Lung (tissue), 12 donors: Measurements from ENCODE around the gene LIMK2. TPM values are rescaled to one million over a fixed set of nuclear protein-coding genes. Genes with fewer than 3 reads are reported as not detected.
"Not testable (repeated sequence)": the region's sequence is repeated elsewhere in the genome, so short reads cannot be mapped to it uniquely, and the experiment has no call there.

Experiments used
- ATAC-seq: fragments of 200-7000 bp; cut with Tn5 transposase; one replicate; pipeline ENCODE4 v1.9.1; 2020; ENCODE audit warnings: moderate number of reproducible peaks; ENCODE audit not compliant: insufficient read depth, low FRiP score
- DNase-seq, 3 donors: peaks; one replicate each; pipeline ENCODE4 v3.0.0-alpha.2; 2013 to 2017
- H3K27ac ChIP-seq, 2 donors: one replicate each; pipeline ENCODE4 v1.5.1; 2013; ENCODE audit warnings: mild to moderate bottlenecking in 2 of 2, moderate library complexity in 2 of 2, control low read depth in 1 of 2, inconsistent platforms in 1 of 2, low read depth in 1 of 2, low read length in 1 of 2
- H3K27me3 ChIP-seq, 3 donors: one replicate each; pipeline ENCODE4 v1.5.1; 2013; ENCODE audit warnings: low read length in 2 of 3; ENCODE audit not compliant: control insufficient read depth in 3 of 3, insufficient read depth in 3 of 3
- H3K36me3 ChIP-seq, 4 donors: one replicate each; pipeline ENCODE4 v1.5.1; 2013; ENCODE audit warnings: low read length in 4 of 4, mild to moderate bottlenecking in 1 of 4, moderate library complexity in 1 of 4; ENCODE audit not compliant: control insufficient read depth in 4 of 4, insufficient read depth in 4 of 4
- H3K4me1 ChIP-seq, 5 donors: one replicate each; pipeline ENCODE4 v1.5.1; 2013; ENCODE audit warnings: low read length in 5 of 5, mild to moderate bottlenecking in 2 of 5, moderate library complexity in 1 of 5; ENCODE audit not compliant: control insufficient read depth in 5 of 5, insufficient read depth in 5 of 5
- H3K4me3 ChIP-seq: one replicate; pipeline ENCODE4 v1.5.1; 2013; ENCODE audit warnings: mild to moderate bottlenecking, control low read depth, moderate library complexity
- H3K9ac ChIP-seq, 2 donors: one replicate each; pipeline ENCODE4 v1.5.1; 2013; ENCODE audit warnings: low read length in 2 of 2, control low read depth in 1 of 2; ENCODE audit not compliant: insufficient read depth in 1 of 2
- H3K9me3 ChIP-seq, 4 donors: one replicate each; pipeline ENCODE4 v1.5.1; 2013; ENCODE audit warnings: low read length in 3 of 4, mild to moderate bottlenecking in 1 of 4, moderate library complexity in 1 of 4; ENCODE audit not compliant: control insufficient read depth in 4 of 4, insufficient read depth in 3 of 4
- CTCF ChIP-seq: IDR thresholded peaks from 2 replicates; pipeline ENCODE4 v1.5.1; 2012; ENCODE audit warnings: mild to moderate bottlenecking; ENCODE audit errors: control extremely low read depth, extremely low read depth
- WGBS, 2 donors: extraction: QIAGEN DNeasy Blood & Tissue Kit; methylation state at CpG; one replicate each; pipeline ENCODE4 v1.1.7; 2013; 5-methylcytosine and 5-hydroxymethylcytosine counted together
- polyA plus RNA-seq, 2 donors: library from polyadenylated mRNA; stranded (reverse); fragments of 200-250 nt; gene quantifications; one replicate each; pipeline ENCODE4 v1.2.1, GENCODE V29; 2013
- total RNA-seq, 2 donors: library from RNA; depleted of rRNA in 1 of 2; stranded (reverse); fragments of >200 nt in 1 of 2; gene quantifications; one replicate each; pipeline ENCODE4 v1.2.1, GENCODE V29; 2014 to 2021
- donor health status: control.
- donor health status: control.
- donor health status: Bipolar disorder and iron deficiency.
- donor health status: healthy.
- donor health status: DM: yes; HTN: yes; CAD: no.

Gene LIMK2
- total and polyA plus RNA-seq, 4 donors = 27.3 to 113 (median 81.4) TPM

DNA sequence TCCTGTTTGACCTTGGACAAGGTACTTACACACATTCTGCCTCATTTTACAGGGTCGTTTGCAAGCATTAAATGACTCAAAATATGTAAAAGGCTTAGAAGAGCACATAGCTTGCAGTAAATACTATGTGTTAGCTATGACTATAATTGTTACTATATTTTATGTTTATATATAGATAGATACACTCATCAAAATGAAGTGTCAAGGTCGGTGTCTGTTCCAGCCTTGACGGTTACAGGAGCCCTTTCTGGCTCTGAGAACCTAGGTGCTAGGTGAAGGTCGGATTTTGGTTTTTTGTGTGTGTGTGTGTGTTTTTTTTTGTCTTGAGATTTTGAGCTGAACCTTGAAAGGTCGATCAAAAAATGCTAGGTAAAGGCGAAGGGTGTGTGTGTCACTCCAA lies 24.5 kb upstream of the LIMK2 start:
- no peaks in the 10 kb centered on the region for H3K9me3 ChIP-seq
- no peak overlapping the region for H3K27ac ChIP-seq
- H3K9ac ChIP-seq = no peak overlapping the region
- 87 to 91% methylated on average over 6 of the region's 6 CpGs for WGBS, 2 donors
- peaks cover 0 to 3% (median 0%) of the 10 kb centered on the region in 5 donors for H3K4me1 ChIP-seq
- no peaks in the 10 kb centered on the region for H3K27me3 ChIP-seq
- H3K36me3 ChIP-seq = peaks cover 7 to 22% (median 15%) of the 10 kb centered on the region in 4 donors
- no peak overlapping the region for H3K4me3 ChIP-seq
- TF ChIP-seq CTCF = no peak
- ATAC-seq = no peak
- DNase-seq = no peak

GRCh38 chr22:31192513-31192912 lies 19.6 kb upstream of the LIMK2 start:
- no peak overlapping the region for H3K4me3 ChIP-seq
- ATAC-seq (no peak), DNase-seq (peak in 2 of 3 donors; percentile 34 to 43)
- H3K36me3 ChIP-seq = peaks cover 11 to 24% (median 22%) of the 10 kb centered on the region in 4 donors
- peaks cover 0 to 3% (median 0%) of the 10 kb centered on the region in 5 donors for H3K4me1 ChIP-seq
- H3K9ac ChIP-seq = peak overlapping the region in 1 of 2 donors; percentile 26
- no peak for TF ChIP-seq CTCF
- H3K9me3 ChIP-seq = no peaks in the 10 kb centered on the region
- no peak overlapping the region for H3K27ac ChIP-seq
- H3K27me3 ChIP-seq = no peaks in the 10 kb centered on the region
- 69 to 74% methylated on average over 2 of the region's 2 CpGs for WGBS, 2 donors

DNA sequence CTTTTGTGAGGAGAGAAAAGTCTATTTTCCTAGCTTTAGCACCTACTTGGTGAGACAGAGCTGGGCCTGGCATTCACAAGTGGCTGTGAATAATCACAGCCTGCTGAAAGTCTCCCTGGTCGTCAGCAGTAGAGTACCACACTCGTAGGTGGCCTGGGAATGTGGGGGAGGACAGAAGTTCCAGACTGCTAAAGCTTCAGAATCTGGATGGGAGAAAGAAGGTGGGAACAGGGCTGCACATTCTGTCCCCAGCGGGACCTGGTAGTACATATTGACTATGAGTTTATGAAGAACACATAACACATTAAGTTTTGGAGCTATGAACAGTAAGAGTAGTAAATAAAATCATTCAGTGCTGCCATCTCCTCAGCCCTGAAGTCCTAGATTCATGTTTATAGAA lies 19.0 kb upstream of the LIMK2 start:
- Histone ChIP-seq H3K36me3 (peaks cover 5 to 24% (median 19%) of the 10 kb centered on the region in 4 donors), H3K27ac (no peak overlapping the region), H3K4me1 (no peaks in the 10 kb centered on the region), H3K4me3 (no peak overlapping the region), H3K9me3 (no peaks in the 10 kb centered on the region), H3K27me3 (no peaks in the 10 kb centered on the region), H3K9ac (peak overlapping the region in 1 of 2 donors; percentile 26)
- WGBS, 2 donors = 77 to 93% methylated on average over 3 of the region's 3 CpGs
- no peak for TF ChIP-seq CTCF
- DNase-seq (peak in 1 of 3 donors; percentile 20), ATAC-seq (no peak)

- not testable (repeated sequence) for H3K4me1 ChIP-seq, DNase-seq, H3K9me3 ChIP-seq, H3K4me3 ChIP-seq, ATAC-seq, H3K27me3 ChIP-seq, H3K9ac ChIP-seq, H3K27ac ChIP-seq
- peaks cover 9 to 31% (median 21%) of the 10 kb centered on the region in 4 donors for H3K36me3 ChIP-seq
- 97 to 98% methylated on average over 5 of the region's 5 CpGs for WGBS, 2 donors
Observed at GRCh38 chr22:31194681-31195080, 17.4 kb upstream of the LIMK2 start.
